Smooth muscle cell (in vitro differentiated cells): ENCODE results near the gene EIF1AX. TPM values are rescaled to one million over a fixed set of nuclear protein-coding genes. Genes with fewer than 3 reads are reported as not detected.
"Not testable (repeated sequence)": the region's sequence is repeated elsewhere in the genome, so short reads cannot be mapped to it uniquely, and the experiment has no call there.

Source experiments
- DNase-seq: peaks from one replicate; lab custom pipeline; 2025; ENCODE audit not compliant: unreplicated experiment; lab: John Stamatoyannopoulos, UW
- H2AFZ ChIP-seq: fragments of 200-600 bp; sonication (generic); 2 replicates; pipeline ENCODE4 v1.6.0; 2016; ENCODE audit warnings: antibody characterized with exemption, low read depth, mild to moderate bottlenecking
- H3F3A ChIP-seq: fragments of 200-600 bp; sonication (generic); 2 replicates; pipeline ENCODE4 v1.6.0; 2017; ENCODE audit warnings: antibody characterized with exemption, low read depth
- H3K27ac ChIP-seq: fragments of 200-600 bp; sonication (generic); 2 replicates; pipeline ENCODE4 v1.5.1; 2016; ENCODE audit warnings: low read depth, mild to moderate bottlenecking
- H3K27me3 ChIP-seq: fragments of 200-600 bp; sonication (generic); 2 replicates; pipeline ENCODE4 v1.6.1; 2016; ENCODE audit warnings: low read depth, mild to moderate bottlenecking
- H3K36me3 ChIP-seq: fragments of 200-600 bp; sonication (generic); 2 replicates; pipeline ENCODE4 v1.5.1; 2016; ENCODE audit warnings: low read depth
- H3K4me1 ChIP-seq: fragments of 200-600 bp; sonication (generic); 2 replicates; pipeline ENCODE4 v1.5.1; 2016; ENCODE audit warnings: low read depth
- H3K4me2 ChIP-seq: fragments of 200-600 bp; sonication (generic); 2 replicates; pipeline ENCODE4 v1.6.0; 2016; ENCODE audit warnings: mild to moderate bottlenecking
- H3K4me3 ChIP-seq: fragments of 200-600 bp; sonication (generic); 2 replicates; pipeline ENCODE4 v1.5.1; 2016; ENCODE audit warnings: mild to moderate bottlenecking
- H3K79me2 ChIP-seq: fragments of 200-600 bp; sonication (generic); 2 replicates; pipeline ENCODE4 v1.6.0; 2016; ENCODE audit warnings: low read depth, mild to moderate bottlenecking
- H3K9ac ChIP-seq: fragments of 200-600 bp; sonication (generic); 2 replicates; pipeline ENCODE4 v1.6.0; 2016; ENCODE audit warnings: low read depth
- H3K9me3 ChIP-seq: fragments of 200-600 bp; sonication (generic); replicated peaks from 2 replicates; pipeline ENCODE4 v1.5.1; 2016; ENCODE audit warnings: low read depth
- H4K20me1 ChIP-seq: fragments of 200-600 bp; sonication (generic); 2 replicates; pipeline ENCODE4 v1.6.0; 2016; ENCODE audit warnings: low read depth
- WGBS: methylation state at CpG from one replicate; pipeline ENCODE4 v1.1.7; 2016; ENCODE audit warnings: low lambda C conversion rate; 5-methylcytosine and 5-hydroxymethylcytosine counted together
- polyA plus RNA-seq: library from polyadenylated mRNA; unstranded; fragments of >200 nt; fragmentation: Nextera tagmentation; extraction: Ambion mirVana; gene quantifications from 2 replicates; pipeline ENCODE4 v1.2.1, GENCODE V29; 2016
- total RNA-seq: library from RNA; depleted of rRNA; stranded (reverse); fragments of >200 nt; gene quantifications from 2 replicates; pipeline ENCODE4 v1.2.3, GENCODE V29; 2014
- TF ChIP-seq, protein P1 (sequence below): fragments of 200-600 bp; sonication (generic); IDR thresholded peaks from 2 replicates; pipeline ENCODE4 v1.5.1; 2017; ENCODE audit warnings: borderline replicate concordance, mild to moderate bottlenecking, antibody characterized with exemption; ENCODE audit not compliant: insufficient read depth, poor library complexity, severe bottlenecking

The EIF1AX gene
- total and polyA plus RNA-seq, 2 experiments from 2014 or later = 37.2 to 40.3 TPM

DNA sequence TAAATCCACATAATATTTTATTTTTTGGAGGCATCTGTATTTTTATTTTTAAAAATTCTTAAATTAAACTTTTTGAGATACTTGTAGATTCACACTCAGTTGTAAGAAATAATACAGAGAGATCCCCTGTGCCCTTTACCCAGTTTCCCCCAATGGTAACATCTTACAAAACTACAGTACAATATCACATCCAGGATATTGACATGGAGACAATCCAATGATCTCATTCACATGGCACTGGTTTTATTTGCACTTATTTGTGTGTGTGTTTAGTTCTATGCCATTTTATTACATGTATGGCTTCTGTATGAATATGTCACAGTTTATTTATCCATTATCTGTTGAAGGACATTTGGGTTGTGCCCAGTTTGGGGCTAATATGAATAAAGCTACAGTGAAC is 35.5 kb upstream of the EIF1AX start:
- DNase-seq = no peak
- Histone ChIP-seq H3K4me1 (no peaks in the 10 kb centered on the region), H3K36me3 (peaks cover 4% of the 10 kb centered on the region), H4K20me1 (no peaks in the 10 kb centered on the region), H2AFZ (no peak overlapping the region), H3K9me3 (no peaks in the 10 kb centered on the region), H3K27me3 (no peaks in the 10 kb centered on the region), H3K9ac (no peak overlapping the region), H3K79me2 (no peaks in the 10 kb centered on the region), H3F3A (no peaks in the 10 kb centered on the region), H3K4me3 (no peak overlapping the region), H3K4me2 (no peak overlapping the region), H3K27ac (no peak overlapping the region)
- TF ChIP-seq, protein P1, sequence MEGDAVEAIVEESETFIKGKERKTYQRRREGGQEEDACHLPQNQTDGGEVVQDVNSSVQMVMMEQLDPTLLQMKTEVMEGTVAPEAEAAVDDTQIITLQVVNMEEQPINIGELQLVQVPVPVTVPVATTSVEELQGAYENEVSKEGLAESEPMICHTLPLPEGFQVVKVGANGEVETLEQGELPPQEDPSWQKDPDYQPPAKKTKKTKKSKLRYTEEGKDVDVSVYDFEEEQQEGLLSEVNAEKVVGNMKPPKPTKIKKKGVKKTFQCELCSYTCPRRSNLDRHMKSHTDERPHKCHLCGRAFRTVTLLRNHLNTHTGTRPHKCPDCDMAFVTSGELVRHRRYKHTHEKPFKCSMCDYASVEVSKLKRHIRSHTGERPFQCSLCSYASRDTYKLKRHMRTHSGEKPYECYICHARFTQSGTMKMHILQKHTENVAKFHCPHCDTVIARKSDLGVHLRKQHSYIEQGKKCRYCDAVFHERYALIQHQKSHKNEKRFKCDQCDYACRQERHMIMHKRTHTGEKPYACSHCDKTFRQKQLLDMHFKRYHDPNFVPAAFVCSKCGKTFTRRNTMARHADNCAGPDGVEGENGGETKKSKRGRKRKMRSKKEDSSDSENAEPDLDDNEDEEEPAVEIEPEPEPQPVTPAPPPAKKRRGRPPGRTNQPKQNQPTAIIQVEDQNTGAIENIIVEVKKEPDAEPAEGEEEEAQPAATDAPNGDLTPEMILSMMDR = no peak

DNA sequence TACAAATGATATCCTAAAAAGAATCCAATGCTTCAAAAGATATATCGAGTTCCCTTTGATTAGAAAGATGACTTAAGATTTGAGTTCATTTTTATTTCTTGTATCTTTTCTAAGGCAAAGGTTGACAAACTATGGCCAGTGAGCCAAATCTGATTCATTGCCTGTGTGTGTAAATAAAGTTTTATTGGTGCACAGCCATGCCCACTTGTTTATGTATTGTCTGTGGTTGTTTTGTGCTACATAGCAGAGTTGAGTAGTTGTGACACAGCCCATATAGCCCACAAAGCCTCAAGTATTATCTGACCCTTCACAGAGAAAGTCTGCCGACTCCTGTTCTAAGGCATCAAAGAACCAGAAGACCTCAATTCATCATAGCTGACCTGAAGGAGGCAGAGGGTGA is 32.2 kb upstream of the EIF1AX start:
- Histone ChIP-seq H3K79me2 (no peaks in the 10 kb centered on the region), H3K4me2 (no peak overlapping the region), H3K9ac (no peak overlapping the region), H3K27me3 (no peaks in the 10 kb centered on the region), H3K4me1 (no peaks in the 10 kb centered on the region), H4K20me1 (no peaks in the 10 kb centered on the region), H3K4me3 (no peak overlapping the region), H3K36me3 (peaks cover 4% of the 10 kb centered on the region), H3K27ac (no peak overlapping the region), H2AFZ (no peak overlapping the region), H3F3A (no peaks in the 10 kb centered on the region), H3K9me3 (peaks cover 4% of the 10 kb centered on the region)
- TF ChIP-seq, protein P1 = no peak
- WGBS = 76% methylated on average over 2 of the region's 2 CpGs
- no peak for DNase-seq

DNA sequence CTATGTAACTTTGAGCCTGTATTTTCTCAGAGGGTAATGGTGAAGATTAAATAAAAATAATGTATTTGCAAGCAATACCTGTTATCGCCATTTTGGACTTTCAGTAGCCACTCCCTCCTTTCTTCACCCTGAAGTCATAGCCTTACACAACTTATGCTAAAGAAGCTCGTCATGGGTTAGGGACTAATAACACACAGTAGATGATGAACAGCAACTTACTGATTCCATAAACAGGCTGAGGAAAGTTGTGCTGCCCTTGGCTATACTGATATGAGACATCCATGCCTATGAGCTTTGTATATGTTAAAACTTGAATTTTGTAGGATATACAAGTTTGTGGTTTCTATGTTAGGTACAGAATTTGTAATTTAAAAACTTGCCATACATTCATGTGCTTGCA is 31.7 kb upstream of the EIF1AX start:
- H3K4me2 ChIP-seq = no peak overlapping the region
- H3K27me3 ChIP-seq = no peaks in the 10 kb centered on the region
- H3F3A ChIP-seq = no peaks in the 10 kb centered on the region
- H3K79me2 ChIP-seq = no peaks in the 10 kb centered on the region
- 82% methylated on average over 2 of the region's 2 CpGs for WGBS
- peaks cover 4% of the 10 kb centered on the region for H3K36me3 ChIP-seq
- H3K9ac ChIP-seq = no peak overlapping the region
- H3K27ac ChIP-seq = no peak overlapping the region
- H3K9me3 ChIP-seq = peaks cover 4% of the 10 kb centered on the region
- H3K4me1 ChIP-seq = no peaks in the 10 kb centered on the region
- H4K20me1 ChIP-seq = no peaks in the 10 kb centered on the region
- TF ChIP-seq, protein P1 = no peak
- H2AFZ ChIP-seq = no peak overlapping the region
- no peak overlapping the region for H3K4me3 ChIP-seq
- no peak for DNase-seq

DNA sequence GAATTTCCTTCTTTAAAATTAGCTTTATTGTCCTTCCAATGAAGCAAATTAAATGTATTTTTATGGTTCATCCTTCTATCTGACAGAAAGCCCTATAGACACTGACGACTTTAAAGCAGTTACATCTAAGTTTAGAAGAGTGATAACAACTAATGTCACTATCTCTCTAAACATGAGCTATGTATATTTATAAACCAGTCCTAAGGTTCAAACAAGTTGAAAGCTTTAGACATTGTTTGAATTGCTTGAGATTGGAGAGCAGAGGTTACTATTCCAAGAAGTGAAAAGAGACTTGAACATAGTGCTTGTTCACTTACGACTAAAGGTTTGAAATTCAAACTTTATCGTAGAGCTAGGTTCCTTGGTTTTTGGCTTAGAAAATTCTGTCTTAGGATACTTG is 30.2 kb upstream of the EIF1AX start:
- TF ChIP-seq, protein P1 = no peak
- Histone ChIP-seq H2AFZ (no peak overlapping the region), H3K27me3 (no peaks in the 10 kb centered on the region), H3K36me3 (peaks cover 4% of the 10 kb centered on the region), H3K9ac (no peak overlapping the region), H4K20me1 (no peaks in the 10 kb centered on the region), H3K4me2 (no peak overlapping the region), H3K27ac (no peak overlapping the region), H3K79me2 (no peaks in the 10 kb centered on the region), H3F3A (no peaks in the 10 kb centered on the region), H3K4me1 (no peaks in the 10 kb centered on the region), H3K9me3 (peaks cover 4% of the 10 kb centered on the region), H3K4me3 (no peak overlapping the region)
- 76% methylated on average over 3 of the region's 3 CpGs for WGBS
- no peak for DNase-seq

DNA sequence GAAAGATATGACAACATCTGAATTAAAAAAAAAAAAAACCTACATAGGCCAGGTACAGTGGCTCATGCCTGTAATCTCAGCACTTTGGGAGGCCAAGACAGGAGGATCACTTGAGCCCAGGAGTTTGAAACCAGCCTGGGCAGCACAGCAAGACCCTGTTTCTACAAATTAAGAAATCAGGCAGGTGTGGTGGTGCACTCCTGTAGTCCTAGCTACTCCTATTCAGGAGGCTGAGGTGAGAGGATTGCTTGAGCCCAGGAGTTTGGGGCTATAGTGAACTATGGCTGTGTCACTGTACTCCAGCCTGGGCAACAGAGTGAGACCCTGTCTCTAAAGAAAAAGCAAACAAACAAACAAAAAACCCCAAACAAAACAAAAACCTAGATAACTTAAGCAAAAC is 20.9 kb upstream of the EIF1AX start:
- H3K4me1 ChIP-seq, H2AFZ ChIP-seq, H3F3A ChIP-seq, H4K20me1 ChIP-seq, DNase-seq, H3K36me3 ChIP-seq, H3K79me2 ChIP-seq, H3K4me3 ChIP-seq, H3K27ac ChIP-seq, H3K9ac ChIP-seq, H3K4me2 ChIP-seq, H3K9me3 ChIP-seq, H3K27me3 ChIP-seq: not testable (repeated sequence)
